Panc1 (cell line): Measurements from ENCODE around the gene CALR.

ENCODE experiments used
- POLR2AphosphoS5 ChIP-seq: IDR thresholded peaks from 2 replicates; pipeline ENCODE4 v1.6.1; 2012; ENCODE audit warnings: mild to moderate bottlenecking, low read depth, low read length, moderate library complexity
- TCF7L2 ChIP-seq: IDR thresholded peaks from 2 replicates; pipeline ENCODE4 v1.6.1; 2011; ENCODE audit warnings: mild to moderate bottlenecking, low read depth, low read length, inconsistent platforms
- TF ChIP-seq, protein P1 (sequence below): fragments of 450-650 bp; IDR thresholded peaks from 2 replicates; pipeline ENCODE4 v1.5.1; 2017; ENCODE audit warnings: mild to moderate bottlenecking
- TF ChIP-seq, protein P2 (sequence below), 2 experiments: IDR thresholded peaks; 2 replicates each; pipeline ENCODE4 v1.6.1; 2011 to 2012; ENCODE audit warnings: low read depth in 2 of 2, control low read depth in 1 of 2, low read length in 1 of 2, mild to moderate bottlenecking in 1 of 2, moderate library complexity in 1 of 2; ENCODE audit not compliant: insufficient read depth in 1 of 2

DNA sequence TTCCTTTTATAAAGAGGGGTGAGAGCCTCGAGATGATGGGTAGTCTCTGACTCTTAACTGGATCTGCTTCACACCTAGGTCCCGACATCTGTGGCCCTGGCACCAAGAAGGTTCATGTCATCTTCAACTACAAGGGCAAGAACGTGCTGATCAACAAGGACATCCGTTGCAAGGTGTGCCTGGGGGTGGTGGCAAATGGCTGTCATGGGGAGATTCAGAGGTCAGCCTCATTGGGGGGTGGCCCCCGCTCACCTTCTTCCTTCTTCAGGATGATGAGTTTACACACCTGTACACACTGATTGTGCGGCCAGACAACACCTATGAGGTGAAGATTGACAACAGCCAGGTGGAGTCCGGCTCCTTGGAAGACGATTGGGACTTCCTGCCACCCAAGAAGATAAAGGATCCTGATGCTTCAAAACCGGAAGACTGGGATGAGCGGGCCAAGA lies 1.6 kb downstream of the CALR start:
- TF ChIP-seq, protein P1, sequence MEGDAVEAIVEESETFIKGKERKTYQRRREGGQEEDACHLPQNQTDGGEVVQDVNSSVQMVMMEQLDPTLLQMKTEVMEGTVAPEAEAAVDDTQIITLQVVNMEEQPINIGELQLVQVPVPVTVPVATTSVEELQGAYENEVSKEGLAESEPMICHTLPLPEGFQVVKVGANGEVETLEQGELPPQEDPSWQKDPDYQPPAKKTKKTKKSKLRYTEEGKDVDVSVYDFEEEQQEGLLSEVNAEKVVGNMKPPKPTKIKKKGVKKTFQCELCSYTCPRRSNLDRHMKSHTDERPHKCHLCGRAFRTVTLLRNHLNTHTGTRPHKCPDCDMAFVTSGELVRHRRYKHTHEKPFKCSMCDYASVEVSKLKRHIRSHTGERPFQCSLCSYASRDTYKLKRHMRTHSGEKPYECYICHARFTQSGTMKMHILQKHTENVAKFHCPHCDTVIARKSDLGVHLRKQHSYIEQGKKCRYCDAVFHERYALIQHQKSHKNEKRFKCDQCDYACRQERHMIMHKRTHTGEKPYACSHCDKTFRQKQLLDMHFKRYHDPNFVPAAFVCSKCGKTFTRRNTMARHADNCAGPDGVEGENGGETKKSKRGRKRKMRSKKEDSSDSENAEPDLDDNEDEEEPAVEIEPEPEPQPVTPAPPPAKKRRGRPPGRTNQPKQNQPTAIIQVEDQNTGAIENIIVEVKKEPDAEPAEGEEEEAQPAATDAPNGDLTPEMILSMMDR, result no peak
- TF ChIP-seq TCF7L2 (no peak), POLR2AphosphoS5 (no peak)
- TF ChIP-seq, protein P2, sequence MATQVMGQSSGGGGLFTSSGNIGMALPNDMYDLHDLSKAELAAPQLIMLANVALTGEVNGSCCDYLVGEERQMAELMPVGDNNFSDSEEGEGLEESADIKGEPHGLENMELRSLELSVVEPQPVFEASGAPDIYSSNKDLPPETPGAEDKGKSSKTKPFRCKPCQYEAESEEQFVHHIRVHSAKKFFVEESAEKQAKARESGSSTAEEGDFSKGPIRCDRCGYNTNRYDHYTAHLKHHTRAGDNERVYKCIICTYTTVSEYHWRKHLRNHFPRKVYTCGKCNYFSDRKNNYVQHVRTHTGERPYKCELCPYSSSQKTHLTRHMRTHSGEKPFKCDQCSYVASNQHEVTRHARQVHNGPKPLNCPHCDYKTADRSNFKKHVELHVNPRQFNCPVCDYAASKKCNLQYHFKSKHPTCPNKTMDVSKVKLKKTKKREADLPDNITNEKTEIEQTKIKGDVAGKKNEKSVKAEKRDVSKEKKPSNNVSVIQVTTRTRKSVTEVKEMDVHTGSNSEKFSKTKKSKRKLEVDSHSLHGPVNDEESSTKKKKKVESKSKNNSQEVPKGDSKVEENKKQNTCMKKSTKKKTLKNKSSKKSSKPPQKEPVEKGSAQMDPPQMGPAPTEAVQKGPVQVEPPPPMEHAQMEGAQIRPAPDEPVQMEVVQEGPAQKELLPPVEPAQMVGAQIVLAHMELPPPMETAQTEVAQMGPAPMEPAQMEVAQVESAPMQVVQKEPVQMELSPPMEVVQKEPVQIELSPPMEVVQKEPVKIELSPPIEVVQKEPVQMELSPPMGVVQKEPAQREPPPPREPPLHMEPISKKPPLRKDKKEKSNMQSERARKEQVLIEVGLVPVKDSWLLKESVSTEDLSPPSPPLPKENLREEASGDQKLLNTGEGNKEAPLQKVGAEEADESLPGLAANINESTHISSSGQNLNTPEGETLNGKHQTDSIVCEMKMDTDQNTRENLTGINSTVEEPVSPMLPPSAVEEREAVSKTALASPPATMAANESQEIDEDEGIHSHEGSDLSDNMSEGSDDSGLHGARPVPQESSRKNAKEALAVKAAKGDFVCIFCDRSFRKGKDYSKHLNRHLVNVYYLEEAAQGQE (IDR thresholded peaks at IDR 0.05; ENCODE audit: insufficient read depth in 1 of 2, low read depth in 2 of 2, low read length in 1 of 2), result no peak
